Immature natural killer cell (primary cell): ENCODE measurements around the gene ANKRD27. TPM values are rescaled to one million over a fixed set of nuclear protein-coding genes. Genes with fewer than 3 reads are reported as not detected.
A peak's percentile ranks its signal among the peaks of the same experiment; 100 is the strongest.

Experiments used
- DNase-seq, 3 donors: peaks; one replicate each; pipeline ENCODE4 v3.0.0; 2022; ENCODE audit warnings: mixed read lengths in 1 of 3
- H3K27ac Mint-ChIP-seq, 6 donors: one replicate each; pipeline ENCODE4 v1.8.0; 2020; ENCODE audit warnings: mixed read lengths in 6 of 6, mild to moderate bottlenecking in 5 of 6, inconsistent platforms in 4 of 6, moderate library complexity in 3 of 6
- H3K27me3 Mint-ChIP-seq, 3 donors: one replicate each; pipeline ENCODE4 v1.8.0; 2020 to 2021; ENCODE audit warnings: low read depth in 3 of 3, mild to moderate bottlenecking in 3 of 3, mixed read lengths in 3 of 3, moderate library complexity in 3 of 3, inconsistent platforms in 1 of 3
- H3K36me3 Mint-ChIP-seq, 3 donors: one replicate each; pipeline ENCODE4 v1.8.0; 2020; ENCODE audit warnings: mixed read lengths in 3 of 3, inconsistent platforms in 2 of 3, mild to moderate bottlenecking in 2 of 3
- H3K4me1 Mint-ChIP-seq, 2 donors: one replicate each; pipeline ENCODE4 v1.8.0; 2020; ENCODE audit warnings: inconsistent platforms in 2 of 2, mild to moderate bottlenecking in 2 of 2, mixed read lengths in 2 of 2, moderate library complexity in 1 of 2
- H3K4me3 Mint-ChIP-seq, 5 donors: one replicate each; pipeline ENCODE4 v1.8.0; 2020; ENCODE audit warnings: mild to moderate bottlenecking in 5 of 5, mixed read lengths in 5 of 5, inconsistent platforms in 3 of 5, moderate library complexity in 3 of 5
- H3K9me3 Mint-ChIP-seq, 6 donors: one replicate each; pipeline ENCODE4 v1.8.0; 2020; ENCODE audit warnings: mild to moderate bottlenecking in 6 of 6, mixed read lengths in 6 of 6, inconsistent platforms in 4 of 6, moderate library complexity in 3 of 6
- polyA plus RNA-seq, 3 donors: library from polyadenylated mRNA; unstranded; fragments of 300-500 nt; fragmentation: Illumina TruSeq; gene quantifications; one replicate each; pipeline ENCODE4 v1.2.3, GENCODE V29; 2021

Gene ANKRD27
- polyA plus RNA-seq, 3 donors from 2014 or later, result 10.2 to 22.3 (median 13.2) TPM

DNA sequence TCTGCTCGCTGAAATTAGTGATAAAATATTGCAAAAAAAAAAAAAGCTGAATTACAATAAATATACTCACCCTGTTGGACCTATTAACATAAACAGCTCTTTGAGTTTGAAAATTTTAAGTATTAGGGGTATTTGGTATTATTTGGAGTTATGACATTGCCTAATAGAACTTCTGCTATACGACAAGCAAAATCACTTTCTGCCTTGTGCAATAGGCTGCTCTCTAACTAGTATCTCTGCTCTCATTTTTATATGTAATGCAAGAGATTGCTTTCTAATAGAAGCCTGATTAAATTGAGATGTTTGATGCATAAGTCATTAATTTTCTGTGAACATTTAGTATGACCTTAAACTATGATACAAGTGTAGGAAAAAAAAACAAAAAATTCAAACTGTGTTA, 6.0 kb upstream of the ANKRD27 start:
- H3K4me3 Mint-ChIP-seq, result no peak overlapping the region

GRCh38 chr19:32677657-32678056, 2.7 kb upstream of the ANKRD27 start:
- peaks cover 14 to 20% (median 14%) of the 10 kb centered on the region in 3 donors for H3K27me3 Mint-ChIP-seq
- H3K4me1 Mint-ChIP-seq, result peaks cover 22 to 29% of the 10 kb centered on the region in 2 donors
- peak overlapping the region in 4 of 5 donors; percentile 25 to 79 (median 58) for H3K4me3 Mint-ChIP-seq
- no peaks in the 10 kb centered on the region for H3K36me3 Mint-ChIP-seq
- no peak for DNase-seq
- no peak overlapping the region for H3K27ac Mint-ChIP-seq
- H3K9me3 Mint-ChIP-seq, result no peaks in the 10 kb centered on the region

More for the DNA sequence above, 6.0 kb upstream of the ANKRD27 start:
- Mint-ChIP-seq H3K27me3 (peaks cover 4 to 14% (median 5%) of the 10 kb centered on the region in 3 donors), H3K9me3 (no peaks in the 10 kb centered on the region), H3K36me3 (no peaks in the 10 kb centered on the region), H3K27ac (no peak overlapping the region), H3K4me1 (peaks cover 4 to 7% of the 10 kb centered on the region in 2 donors)
- no peak for DNase-seq

- H3K36me3 Mint-ChIP-seq, result no peaks in the 10 kb centered on the region
- H3K27me3 Mint-ChIP-seq, result peaks cover 14 to 16% (median 14%) of the 10 kb centered on the region in 3 donors
- no peaks in the 10 kb centered on the region for H3K9me3 Mint-ChIP-seq
Measured at GRCh38 chr19:32676895-32677359, 1.9 kb upstream of the ANKRD27 start.

GRCh38 chr19:32676186-32676894, 1.4 kb upstream of the ANKRD27 start:
- H3K27me3 Mint-ChIP-seq, result peaks cover 14 to 16% (median 14%) of the 10 kb centered on the region in 3 donors
- H3K9me3 Mint-ChIP-seq, result no peaks in the 10 kb centered on the region
- H3K36me3 Mint-ChIP-seq, result no peaks in the 10 kb centered on the region
- DNase-seq, result peak in 1 of 3 donors; percentile 59
- H3K4me1 Mint-ChIP-seq, result peaks cover 35 to 39% of the 10 kb centered on the region in 2 donors
- peak overlapping the region; percentile 91 to 94 (median 92) for H3K4me3 Mint-ChIP-seq
- H3K27ac Mint-ChIP-seq, result no peak overlapping the region

More at GRCh38 chr19:32676895-32677359, 1.9 kb upstream of the ANKRD27 start:
- Mint-ChIP-seq H3K27ac (no peak overlapping the region), H3K4me1 (peaks cover 30 to 34% of the 10 kb centered on the region in 2 donors), H3K4me3 (peak overlapping the region; percentile 54 to 79 (median 64))
- DNase-seq, result no peak

DNA sequence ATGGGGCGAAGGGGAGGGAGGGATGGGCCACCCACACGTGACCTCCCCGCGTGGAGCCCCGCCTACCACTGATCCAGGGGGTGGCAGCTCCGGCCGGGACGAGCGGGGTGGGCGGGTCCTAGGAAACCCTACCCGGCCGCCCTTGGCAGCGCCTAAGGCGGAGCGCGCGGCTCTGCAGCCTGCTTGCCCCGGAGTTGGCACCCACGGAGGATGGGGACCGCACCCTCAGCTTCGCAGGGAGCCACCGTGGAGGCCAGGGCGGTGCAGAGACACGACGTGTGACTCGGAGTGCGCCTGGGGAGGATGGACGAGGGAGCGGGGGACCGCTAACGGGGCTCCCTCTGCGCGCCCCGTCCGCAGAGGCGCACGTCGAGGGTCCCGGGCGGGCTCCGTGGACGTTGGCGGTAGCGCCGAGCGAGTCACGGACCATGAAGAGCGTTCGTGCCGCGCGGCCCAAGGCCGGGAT, 773 bp upstream of the ANKRD27 start, which contains the start of gene RGS9BP:
TSS of gene RGS9BP (plus strand) at position 129 of the 466 bp plus-strand sequence. CDS start 416 bp downstream, outside the sequence.
- H3K4me3 Mint-ChIP-seq, result peak within 1 kb of the TSS; percentile 91 to 94 (median 92)
- peak within 1 kb of the TSS; percentile 51 to 88 (median 82) for H3K27ac Mint-ChIP-seq
- no peaks in the 10 kb centered on the region for H3K9me3 Mint-ChIP-seq
- peaks cover 14 to 16% (median 14%) of the 10 kb centered on the region in 3 donors for H3K27me3 Mint-ChIP-seq
- no peaks in the 10 kb centered on the region for H3K36me3 Mint-ChIP-seq
- peaks cover 37 to 41% of the 10 kb centered on the region in 2 donors for H3K4me1 Mint-ChIP-seq
- DNase-seq, result peak; percentile 58 to 64 (median 61)

DNA sequence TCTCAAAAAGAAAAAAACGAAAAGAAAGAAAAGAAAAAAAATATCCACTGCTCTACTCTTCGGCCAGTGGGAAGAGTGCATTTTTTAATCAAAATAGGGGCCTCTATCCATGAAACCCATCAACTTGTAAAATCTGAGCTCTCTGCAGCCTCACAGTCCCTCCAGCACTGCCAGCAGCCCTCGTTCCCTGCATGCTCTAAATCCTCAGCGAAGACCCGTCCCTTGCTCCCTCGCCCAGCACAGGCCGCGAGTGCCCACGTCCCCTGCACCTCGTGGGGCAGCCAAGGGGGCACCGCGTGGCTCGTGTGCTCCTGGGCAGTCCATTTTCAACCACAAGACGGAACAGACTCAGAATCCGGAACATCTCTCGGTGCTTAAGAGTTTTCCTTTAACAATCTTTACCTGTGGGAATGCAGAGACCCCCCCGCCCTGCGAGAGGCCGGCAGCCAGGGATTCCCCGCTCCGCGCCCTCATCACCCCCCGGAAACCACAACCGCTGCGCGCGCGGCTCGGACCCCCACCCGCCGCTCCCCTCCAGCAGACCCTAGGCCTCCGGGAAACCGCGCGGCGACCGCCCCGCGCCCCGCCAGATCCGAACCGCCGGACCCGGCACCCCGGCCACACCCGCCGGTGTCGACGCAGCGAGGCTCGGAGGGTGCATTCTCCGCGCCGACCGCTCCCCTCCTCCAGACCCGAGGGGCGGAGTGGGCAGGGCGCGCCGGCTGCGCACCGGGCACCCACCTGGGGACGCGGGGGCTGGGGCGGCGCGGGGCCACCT, 638 bp downstream of the ANKRD27 start:
- H3K4me1 Mint-ChIP-seq, result peaks cover 48 to 52% of the 10 kb centered on the region in 2 donors
- peaks cover 0 to 4% (median 0%) of the 10 kb centered on the region in 3 donors for H3K36me3 Mint-ChIP-seq
- peak overlapping the region; percentile 54 to 89 (median 86) for H3K27ac Mint-ChIP-seq
- peak overlapping the region; percentile 85 to 95 (median 94) for H3K4me3 Mint-ChIP-seq
- H3K9me3 Mint-ChIP-seq, result no peaks in the 10 kb centered on the region
- peaks cover 14 to 16% (median 14%) of the 10 kb centered on the region in 3 donors for H3K27me3 Mint-ChIP-seq
- no peak for DNase-seq

- Mint-ChIP-seq H3K9me3 (no peaks in the 10 kb centered on the region), H3K36me3 (peaks cover 0 to 4% (median 0%) of the 10 kb centered on the region in 3 donors), H3K27me3 (peaks cover 14 to 16% (median 14%) of the 10 kb centered on the region in 3 donors), H3K4me1 (peaks cover 54 to 56% of the 10 kb centered on the region in 2 donors), H3K27ac (peak overlapping the region in 2 of 6 donors; percentile 54 to 73), H3K4me3 (peak overlapping the region; percentile 85 to 95 (median 94))
- DNase-seq, result no peak
Measured at GRCh38 chr19:32673573-32673972, 1.4 kb downstream of the ANKRD27 start.

DNA sequence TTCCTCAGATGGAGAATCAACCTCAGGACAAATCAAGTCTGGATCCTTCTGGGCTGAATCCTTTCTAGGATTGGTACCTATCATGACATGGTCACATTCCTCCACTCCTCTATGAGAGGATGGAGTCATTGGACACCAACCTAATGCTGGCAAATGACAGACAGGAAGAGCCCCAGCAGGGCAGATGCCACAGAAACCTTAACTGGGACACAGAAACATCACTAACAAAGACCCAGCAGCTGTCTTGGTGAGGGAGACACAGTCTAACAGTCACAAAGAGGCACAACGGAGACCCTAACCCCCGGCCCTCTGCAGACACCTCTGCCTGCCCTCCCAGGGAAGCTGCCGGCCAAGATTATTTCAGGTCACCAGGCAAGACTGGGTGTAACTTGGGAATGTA, 2.1 kb downstream of the ANKRD27 start:
- DNase-seq, result no peak
- peaks cover 0 to 4% (median 0%) of the 10 kb centered on the region in 3 donors for H3K36me3 Mint-ChIP-seq
- H3K27me3 Mint-ChIP-seq, result peaks cover 14 to 16% (median 14%) of the 10 kb centered on the region in 3 donors
- peaks cover 56 to 58% of the 10 kb centered on the region in 2 donors for H3K4me1 Mint-ChIP-seq
- peak overlapping the region; percentile 42 to 95 (median 85) for H3K4me3 Mint-ChIP-seq
- H3K27ac Mint-ChIP-seq, result peak overlapping the region in 1 of 6 donors; percentile 7
- H3K9me3 Mint-ChIP-seq, result no peaks in the 10 kb centered on the region

DNA sequence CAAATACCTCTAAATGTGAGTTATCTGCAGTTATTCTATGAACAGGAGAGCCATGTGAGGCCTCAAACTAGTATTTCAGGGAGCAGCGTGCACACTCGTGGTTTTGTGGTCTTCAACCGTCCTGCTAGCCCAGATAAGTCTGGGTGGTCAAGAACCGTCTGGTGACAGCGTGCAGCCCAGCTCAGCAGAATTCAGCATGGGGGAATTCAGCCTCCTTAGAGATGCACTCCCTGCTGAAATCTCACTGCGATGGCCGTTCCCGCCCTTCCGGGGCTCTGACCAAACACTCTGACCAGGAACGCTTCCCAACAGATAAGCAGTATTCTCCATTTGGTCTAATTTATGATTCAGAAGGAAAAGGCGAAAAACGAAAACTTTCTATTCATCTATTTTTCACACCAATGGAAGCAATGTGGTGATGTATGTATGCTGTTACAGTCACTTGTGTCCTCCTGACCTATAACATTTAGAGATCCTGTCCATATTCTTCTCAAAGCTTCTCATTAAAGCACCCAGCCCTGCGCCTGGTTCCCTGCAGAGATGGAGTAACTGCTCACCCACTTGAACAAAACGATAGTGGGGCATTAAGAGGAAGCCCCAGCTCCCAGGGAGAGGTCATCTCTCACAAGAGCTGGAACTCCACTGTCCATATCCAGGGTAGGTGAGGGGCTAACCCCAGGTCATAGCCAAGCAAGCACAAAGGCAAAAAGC, 2.9 kb downstream of the ANKRD27 start:
- H3K27me3 Mint-ChIP-seq, result peaks cover 8 to 10% (median 10%) of the 10 kb centered on the region in 3 donors
- peak overlapping the region; percentile 8 to 95 (median 85) for H3K4me3 Mint-ChIP-seq
- DNase-seq, result no peak
- H3K36me3 Mint-ChIP-seq, result peaks cover 0 to 4% (median 0%) of the 10 kb centered on the region in 3 donors
- H3K4me1 Mint-ChIP-seq, result peaks cover 51 to 55% of the 10 kb centered on the region in 2 donors
- H3K27ac Mint-ChIP-seq, result peak overlapping the region in 3 of 6 donors; percentile 46 to 62 (median 53)
- H3K9me3 Mint-ChIP-seq, result no peaks in the 10 kb centered on the region

DNA sequence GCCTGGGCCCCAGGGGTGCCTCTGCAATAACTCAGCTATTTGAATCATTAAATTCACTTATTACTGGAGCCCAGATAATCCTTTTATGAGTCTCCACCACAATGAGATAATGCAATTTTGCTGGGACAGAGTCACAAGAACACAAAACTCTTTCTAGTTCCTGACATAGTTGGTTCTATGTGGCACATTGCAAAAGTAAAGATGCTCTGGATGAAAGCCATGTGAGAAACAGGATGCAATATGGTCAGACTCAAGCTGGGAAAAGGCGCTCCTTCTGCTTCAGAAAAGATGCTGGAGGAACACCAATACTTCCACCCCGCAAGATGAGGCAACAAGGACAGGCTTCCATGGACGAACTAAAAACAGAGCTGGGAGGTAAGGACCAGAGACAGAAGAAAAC, 5.7 kb downstream of the ANKRD27 start:
- DNase-seq, result no peak
- Mint-ChIP-seq H3K4me3 (peak overlapping the region in 3 of 5 donors; percentile 17 to 55 (median 47)), H3K27ac (peak overlapping the region in 1 of 6 donors; percentile 6), H3K36me3 (peaks cover 0 to 4% (median 0%) of the 10 kb centered on the region in 3 donors), H3K4me1 (peaks cover 42 to 57% of the 10 kb centered on the region in 2 donors), H3K9me3 (no peaks in the 10 kb centered on the region), H3K27me3 (peaks cover 3 to 5% (median 4%) of the 10 kb centered on the region in 3 donors)

DNA sequence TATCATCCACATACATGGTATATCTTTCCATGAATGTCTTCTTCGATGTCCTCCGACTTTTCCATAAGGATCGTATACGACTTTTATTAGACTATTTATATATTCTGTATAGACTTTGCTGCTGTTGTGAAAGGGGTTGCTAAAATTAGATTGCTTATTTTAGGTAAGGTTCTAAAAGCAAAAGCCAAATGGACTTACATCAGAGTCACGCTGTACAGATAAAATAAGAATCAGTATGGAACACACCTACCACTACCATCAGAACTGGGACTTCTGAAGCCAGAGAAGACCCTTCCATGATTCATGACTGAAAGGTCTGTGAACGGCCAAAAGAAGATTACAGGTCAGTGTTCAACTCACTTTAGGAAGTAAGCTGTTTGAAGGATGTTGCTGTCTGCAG, 8.9 kb downstream of the ANKRD27 start:
- Mint-ChIP-seq H3K27ac (no peak overlapping the region), H3K4me1 (peaks cover 22 to 33% of the 10 kb centered on the region in 2 donors), H3K36me3 (peaks cover 0 to 4% (median 0%) of the 10 kb centered on the region in 3 donors), H3K4me3 (no peak overlapping the region), H3K9me3 (no peaks in the 10 kb centered on the region), H3K27me3 (no peaks in the 10 kb centered on the region)
- DNase-seq, result no peak

DNA sequence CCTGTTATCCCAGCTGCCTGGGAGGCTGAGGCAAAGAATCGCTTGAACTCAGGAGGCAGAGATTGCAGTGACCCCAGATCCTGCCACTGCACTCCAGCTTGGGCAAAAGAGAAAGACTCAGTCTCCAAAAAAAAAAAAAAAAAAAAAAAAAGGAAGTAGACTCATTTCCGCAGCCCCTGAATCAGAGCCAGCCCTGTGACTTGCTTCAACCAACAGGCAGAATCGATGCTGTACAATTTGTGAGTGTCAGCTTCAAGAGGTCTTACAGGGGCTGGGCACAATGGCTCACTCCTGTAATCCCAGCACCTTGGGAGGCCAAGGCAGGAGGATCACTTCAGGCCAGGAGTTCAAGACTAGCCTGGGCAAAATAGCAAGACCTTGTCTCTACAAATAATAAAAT, 12.8 kb downstream of the ANKRD27 start:
- H3K4me3 Mint-ChIP-seq, result no peak overlapping the region
- H3K27ac Mint-ChIP-seq, result no peak overlapping the region
- DNase-seq, result no peak
- no peaks in the 10 kb centered on the region for H3K36me3 Mint-ChIP-seq
- H3K27me3 Mint-ChIP-seq, result peaks cover 0 to 2% (median 0%) of the 10 kb centered on the region in 3 donors
- no peaks in the 10 kb centered on the region for H3K9me3 Mint-ChIP-seq
- H3K4me1 Mint-ChIP-seq, result peaks cover 6 to 12% of the 10 kb centered on the region in 2 donors

GRCh38 chr19:32661318-32661717, 13.7 kb downstream of the ANKRD27 start:
- H3K4me1 Mint-ChIP-seq, result peaks cover 6 to 12% of the 10 kb centered on the region in 2 donors
- H3K9me3 Mint-ChIP-seq, result no peaks in the 10 kb centered on the region
- peak overlapping the region in 1 of 6 donors; percentile 21 for H3K27ac Mint-ChIP-seq
- DNase-seq, result no peak
- peaks cover 0 to 2% (median 0%) of the 10 kb centered on the region in 3 donors for H3K27me3 Mint-ChIP-seq
- no peaks in the 10 kb centered on the region for H3K36me3 Mint-ChIP-seq
- no peak overlapping the region for H3K4me3 Mint-ChIP-seq
